Cortex of kidney (tissue), 1 donor: Measurements from ENCODE around the gene ATP2B1.
"Not testable (repeated sequence)": the region's sequence is repeated elsewhere in the genome, so short reads cannot be mapped to it uniquely, and the experiment has no call there.

ENCODE experiments used
- DNase-seq: peaks from one replicate; lab custom pipeline; 2025; lab: John Stamatoyannopoulos, UW

Gene ATP2B1

DNA sequence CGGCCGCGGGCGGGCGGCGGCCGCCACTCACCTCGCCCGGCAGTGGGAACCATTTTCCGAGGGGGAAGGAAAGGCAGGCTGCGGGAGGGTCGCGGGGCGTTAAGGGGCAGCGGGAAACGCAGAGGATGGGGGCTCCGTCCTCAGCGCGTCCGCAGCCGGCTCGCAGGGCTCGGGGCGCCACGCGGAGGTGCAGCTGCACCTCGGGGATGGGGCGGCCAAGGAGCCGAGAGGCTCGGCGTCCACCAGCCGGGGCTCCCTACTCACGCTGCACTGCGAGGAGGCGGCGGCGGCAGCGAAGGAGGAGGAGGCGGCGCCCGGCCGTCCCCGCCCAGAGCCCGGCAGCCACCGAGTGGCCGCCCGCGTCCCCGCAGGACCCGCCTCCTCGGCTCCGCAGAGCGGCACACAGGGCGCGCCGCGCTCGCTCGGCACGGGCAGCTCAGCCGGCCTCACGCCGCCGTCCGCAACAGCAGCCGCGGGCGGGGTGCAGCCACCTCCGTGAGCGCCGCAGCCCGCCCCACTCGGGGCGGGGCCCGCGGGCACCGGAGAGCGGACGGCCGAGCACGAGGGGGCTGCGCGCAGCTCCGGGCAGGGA lies at the start of gene ATP2B1:
ATP2B1 (minus strand) TSS at position 274 of the 592 bp plus-strand sequence. CDS start 52,952 bp downstream, outside the sequence.
- DNase-seq, result peak; percentile 44

DNA sequence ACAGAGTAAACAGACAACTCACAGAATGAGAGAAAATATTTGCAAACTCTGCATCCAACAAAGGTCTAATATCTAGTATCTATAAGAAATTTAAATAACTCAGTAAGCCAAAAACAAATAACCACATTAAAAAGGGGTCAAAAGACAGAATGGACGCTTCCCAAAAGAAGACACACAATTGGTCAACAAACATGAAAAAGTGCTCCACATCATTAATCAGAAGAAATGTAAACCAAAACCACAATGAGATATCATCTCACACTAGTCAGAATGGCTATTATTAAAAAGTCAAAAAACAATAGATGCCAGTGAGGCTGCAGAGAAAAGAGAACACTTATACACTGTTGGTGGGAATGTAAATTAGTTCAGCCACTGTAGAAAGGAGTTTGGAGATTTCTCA lies 49.3 kb upstream of the ATP2B1 start:
- not testable (repeated sequence) for DNase-seq

DNA sequence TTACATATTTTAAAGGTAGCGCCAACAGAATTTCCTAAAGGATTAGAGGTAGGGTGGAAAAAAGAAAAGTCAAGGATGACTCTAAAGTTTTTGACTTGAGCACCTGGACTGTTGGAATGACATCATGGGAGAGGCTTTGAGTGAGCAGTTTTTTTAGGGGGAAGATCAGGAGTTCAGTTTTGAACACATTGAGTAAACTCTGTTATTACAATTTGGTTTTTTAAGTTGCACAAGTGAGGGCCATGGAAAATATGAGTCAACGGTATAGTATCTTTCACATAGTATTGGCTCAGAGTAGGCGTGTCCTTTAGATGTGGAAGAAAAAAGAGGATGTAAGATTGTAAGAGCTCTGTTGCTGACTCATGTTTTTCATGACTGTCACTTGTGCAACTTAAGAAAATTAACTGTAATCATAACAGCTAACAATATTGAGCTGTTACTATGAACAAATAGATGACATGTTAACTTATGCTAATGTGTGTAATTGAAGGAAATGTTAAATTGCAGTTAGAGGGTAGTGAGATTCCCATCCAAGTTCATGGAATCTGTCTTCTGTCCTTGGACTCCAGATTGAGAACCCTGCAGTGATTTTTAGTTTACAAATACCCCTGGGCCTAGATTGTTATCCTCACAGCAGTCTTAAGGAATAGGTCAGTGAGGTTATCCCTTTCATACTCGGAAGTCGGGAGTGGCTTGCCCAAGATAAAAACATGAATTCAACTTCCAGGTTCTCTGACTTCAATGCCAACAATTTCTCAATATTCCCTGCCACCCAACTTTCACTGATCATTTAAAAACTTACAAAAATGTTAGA lies 48.2 kb upstream of the ATP2B1 start:
- no peak for DNase-seq

DNA sequence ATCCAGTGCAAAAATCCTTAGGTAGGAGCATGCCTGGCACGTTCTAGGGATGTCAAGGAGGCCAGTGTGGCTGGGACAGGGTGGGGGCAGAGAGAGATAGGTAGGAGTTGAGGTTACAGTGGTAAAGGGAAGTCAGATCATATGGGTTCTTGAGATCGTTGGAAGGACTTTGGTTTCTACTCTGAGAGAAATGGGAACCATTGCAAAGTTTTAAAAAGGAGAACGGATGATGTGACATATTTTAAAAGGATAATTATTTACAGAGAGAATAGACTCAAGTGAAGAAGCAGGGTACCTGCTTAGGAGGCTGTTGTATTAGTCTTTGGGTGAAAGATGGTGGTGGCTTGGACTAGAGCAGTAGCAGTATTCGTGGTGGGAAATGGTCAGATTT lies 47.6 kb upstream of the ATP2B1 start:
- no peak for DNase-seq

DNA sequence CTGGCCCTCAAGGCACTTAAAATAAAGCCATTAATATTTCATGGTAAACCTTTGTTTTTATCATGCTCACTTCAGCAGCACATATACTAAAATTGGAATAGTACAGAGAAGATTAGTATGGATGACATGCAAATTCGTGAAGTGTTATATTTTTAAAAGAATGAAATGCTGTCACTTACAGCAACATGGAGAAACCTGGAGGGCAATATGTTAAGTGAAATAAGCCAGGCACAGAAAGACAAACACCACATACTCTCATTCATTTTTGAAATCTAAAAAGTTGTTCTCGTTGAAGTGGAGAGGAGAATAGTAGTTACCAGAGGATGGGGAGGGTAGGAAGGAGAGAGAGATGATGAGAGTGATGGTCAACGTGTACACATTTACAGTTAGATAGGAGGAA lies 45.4 kb upstream of the ATP2B1 start:
- no peak for DNase-seq

DNA sequence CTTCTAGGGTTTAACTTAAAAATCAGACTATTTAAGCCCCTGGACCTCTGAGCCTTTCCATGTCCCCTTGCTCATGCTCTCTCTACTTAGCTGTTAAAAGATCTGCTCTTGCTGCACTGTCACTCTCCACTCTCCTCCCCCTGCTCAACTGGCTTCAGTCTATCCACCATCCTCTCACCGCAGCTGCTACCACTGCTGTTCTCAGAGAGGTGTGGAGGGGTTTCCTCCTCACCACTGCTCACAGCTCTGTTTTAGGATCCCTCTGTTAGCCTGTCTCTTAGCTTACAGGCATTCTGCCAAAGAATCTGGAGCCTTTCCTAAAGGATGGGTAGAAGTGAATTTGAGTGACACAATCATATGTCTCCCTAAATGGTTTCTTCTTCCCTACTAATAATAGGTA lies 43.7 kb upstream of the ATP2B1 start:
- DNase-seq, result no peak

DNA sequence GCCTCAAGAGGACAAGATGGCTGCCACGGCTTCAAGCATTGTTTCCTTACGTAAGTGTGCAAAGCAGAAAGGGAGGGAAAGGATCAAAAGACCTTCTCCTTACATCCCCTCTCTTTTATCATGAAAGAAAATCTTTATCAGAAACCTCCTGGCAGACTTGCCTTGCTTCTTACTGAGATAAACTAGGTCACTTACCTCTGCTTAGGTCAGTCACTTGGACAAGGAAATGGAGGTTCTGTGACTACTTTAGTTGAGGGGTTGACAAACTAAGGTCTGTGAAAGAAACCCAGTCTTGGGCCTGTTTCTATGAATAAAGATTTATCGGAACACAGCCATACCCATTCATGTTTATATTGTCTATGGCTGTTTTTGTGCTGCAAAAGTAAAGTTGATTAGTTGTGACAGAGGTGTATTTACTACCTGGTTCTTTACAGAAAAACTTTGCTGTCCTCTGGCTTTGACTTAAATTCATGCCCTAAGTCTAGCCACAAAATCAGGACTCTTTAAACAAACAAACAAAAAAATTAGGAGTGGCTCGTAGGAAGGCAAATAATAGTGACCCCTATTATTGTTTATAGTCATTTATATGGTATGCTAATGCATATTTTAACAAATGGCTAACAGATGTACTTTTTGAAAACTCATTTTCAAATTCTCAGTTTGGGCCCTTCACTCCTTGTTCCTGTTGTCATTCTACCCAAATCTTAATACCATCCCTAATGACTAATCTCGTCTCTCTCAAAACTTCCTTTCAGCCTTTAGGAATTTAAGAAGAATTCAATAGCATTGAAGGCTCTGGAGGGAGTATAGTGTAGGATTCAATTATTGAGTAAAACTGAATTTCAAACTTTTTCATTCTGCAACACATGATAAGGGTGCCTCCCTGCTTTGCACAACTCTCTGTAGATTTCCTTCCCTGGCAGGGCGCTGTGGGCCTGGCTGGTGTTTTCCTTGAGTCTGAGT lies 42.0 kb upstream of the ATP2B1 start:
- DNase-seq, result no peak

DNA sequence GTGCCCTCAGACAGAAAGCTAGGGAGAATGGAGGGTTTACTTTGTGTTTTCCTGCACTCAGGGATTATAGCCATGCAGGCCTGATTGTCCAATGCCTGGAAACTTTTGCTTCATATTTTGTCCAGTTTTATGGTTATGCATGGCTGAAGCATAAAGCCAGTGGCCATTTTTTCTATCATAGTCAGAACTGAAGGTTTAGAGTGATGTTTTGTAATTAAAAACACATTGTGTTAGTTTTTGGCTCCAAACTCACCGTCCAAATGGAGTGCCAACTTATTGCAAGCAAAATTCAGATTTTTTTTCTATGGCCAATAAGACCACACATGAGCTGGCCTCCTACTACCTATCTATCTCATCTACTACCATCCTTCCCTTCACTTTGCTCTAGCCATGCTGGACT lies 40.2 kb upstream of the ATP2B1 start:
- no peak for DNase-seq

DNA sequence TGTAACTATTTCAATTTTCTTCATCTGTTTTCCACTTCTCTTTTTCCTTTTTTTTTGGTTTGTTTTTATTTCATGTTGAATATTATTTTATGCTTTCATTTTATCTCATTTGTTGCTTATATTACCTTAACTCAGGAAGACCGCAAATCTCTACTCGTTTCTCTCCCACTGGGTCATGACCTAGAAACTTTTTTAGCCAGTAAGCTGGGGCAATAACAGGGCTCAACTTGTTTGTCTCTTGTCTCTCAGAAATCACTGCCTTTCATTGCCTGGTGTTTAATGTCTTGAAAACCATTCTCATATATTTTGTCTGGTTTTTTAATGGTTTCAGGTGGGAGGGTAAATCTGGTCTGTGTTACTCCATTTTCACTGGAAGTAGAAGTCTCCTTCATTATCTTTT lies 36.6 kb upstream of the ATP2B1 start:
- no peak for DNase-seq

DNA sequence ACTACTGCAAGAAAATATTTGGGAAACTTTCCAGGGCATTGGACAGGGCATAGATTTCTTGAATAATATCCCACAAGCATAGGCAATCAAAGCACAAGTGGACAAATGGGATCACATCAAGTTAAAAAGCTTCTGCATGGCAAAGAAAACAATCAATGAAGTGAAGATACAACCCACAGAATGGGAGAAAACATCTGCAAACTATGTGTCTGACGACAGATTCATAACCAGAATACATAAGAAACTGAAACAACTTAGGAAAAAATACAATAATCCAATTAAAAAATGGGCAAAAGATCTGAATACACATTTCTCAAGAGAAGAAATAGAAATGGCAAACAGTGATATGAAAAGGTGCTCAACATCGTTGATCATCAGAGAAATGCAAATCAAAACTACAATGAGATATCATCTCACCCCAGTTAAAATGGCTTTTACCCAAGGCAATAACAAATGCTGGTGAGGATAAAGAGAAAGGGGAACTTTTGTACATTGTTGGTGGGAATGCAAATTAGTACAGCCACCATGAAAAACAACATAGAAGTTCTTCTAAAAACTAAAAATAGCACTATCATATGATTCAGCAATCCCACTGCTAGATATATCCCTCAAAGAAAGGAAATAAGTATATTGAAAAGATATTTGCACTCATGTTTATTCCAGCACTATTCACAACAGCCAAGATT lies 33.8 kb upstream of the ATP2B1 start:
- DNase-seq, result no peak

DNA sequence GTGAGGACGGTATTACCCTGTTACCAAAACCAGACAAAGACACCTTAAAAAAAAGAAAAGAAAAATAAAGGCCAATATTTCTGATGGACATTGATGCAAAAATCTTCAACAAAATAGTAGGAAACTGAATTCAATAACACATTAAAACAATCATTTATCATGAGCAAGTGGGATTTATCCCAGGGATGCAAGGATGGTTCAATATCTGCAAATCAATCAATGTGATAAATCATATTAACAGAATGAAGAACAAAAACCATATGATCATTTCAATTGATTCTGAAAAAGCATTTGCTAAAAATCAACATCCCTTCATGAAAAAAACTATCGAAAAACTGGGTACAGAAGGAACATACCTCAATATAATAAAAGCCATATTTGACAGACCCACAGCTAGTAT lies 32.3 kb upstream of the ATP2B1 start:
- DNase-seq, result no peak

DNA sequence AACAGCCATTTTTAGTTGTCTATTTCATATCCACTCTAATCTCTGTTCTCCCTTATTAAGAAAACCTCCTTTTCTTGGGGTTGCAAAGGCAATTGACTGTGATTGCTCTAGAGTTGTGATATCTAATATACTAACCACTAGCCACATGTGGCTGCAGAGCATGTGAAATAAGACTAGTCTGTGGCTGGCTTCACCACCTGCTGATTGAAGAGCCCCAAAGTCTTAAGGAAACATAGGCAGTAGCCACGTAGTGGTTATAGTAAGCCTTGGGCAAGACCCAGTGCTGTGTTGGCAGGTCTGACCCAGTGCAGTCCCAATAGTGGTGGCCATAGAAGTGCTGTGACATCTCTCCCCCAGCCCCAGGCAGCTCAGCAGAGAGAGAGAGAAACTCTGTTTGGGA lies 28.4 kb upstream of the ATP2B1 start:
- DNase-seq, result no peak

DNA sequence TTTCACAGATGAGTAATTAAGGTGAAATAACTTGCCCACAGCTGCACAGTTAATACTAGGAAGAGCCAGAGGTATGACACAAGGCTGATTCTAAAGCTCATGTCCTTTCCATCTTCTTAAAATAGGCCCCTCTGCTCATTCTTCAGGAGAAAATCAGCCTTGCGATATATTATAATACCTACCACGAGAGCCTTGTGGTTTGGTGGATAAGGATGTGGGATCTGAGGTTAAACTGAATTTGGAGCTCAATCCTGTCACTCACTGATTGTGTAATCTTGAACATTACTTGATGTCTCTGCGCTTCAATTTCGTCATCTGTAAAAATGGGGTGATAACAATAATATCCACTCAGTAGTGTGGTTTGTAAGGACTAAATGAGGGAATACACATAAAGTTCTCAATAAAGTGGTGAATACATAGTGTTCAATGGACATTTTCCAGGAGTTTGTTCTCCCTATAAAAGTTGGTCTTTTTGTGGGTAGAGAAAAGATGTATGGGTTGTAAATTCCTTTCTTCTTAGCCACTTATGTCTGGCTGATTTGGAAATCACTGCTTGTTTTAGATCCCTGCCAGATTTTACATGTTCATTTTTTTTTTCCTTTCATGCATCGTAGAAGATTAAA lies 25.1 kb upstream of the ATP2B1 start:
- DNase-seq, result no peak

DNA sequence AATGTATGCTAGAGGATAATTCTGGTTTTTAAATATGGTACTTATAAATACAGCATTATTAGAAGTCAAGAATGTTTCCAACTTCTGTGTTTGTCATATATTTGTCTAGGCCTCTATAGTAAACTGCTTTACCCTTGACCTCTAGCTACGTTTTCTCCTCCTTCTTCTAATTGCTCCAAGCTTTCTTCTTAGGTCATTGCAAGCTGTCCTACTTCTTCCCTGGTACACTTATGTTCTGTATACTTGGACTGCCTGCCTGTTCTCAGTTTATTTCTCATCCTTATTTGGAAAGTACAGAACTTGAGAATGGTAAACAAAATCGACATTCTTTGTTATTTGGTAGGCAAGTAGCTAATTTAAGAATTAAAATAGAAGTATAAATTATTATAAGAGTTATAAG lies 23.9 kb upstream of the ATP2B1 start:
- no peak for DNase-seq

DNA sequence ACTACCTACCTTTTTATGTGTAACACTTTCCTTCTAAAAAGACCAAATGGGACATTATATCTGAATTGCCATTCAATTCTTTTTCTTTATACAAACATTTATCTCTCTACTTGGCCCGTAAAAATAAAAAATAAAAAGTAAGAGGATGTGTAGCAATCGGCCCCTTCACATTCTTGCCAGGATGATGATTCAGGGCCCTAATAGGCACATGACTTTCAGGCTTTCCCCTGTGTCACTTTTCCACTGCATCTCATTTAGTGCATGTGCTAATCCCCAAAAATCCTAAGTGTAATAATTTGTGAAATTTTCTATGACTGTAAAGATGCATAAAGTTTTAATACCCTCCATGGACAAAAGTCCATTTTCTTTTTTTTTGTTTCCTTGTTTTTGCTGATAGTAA lies 23.0 kb upstream of the ATP2B1 start:
- DNase-seq, result no peak

DNA sequence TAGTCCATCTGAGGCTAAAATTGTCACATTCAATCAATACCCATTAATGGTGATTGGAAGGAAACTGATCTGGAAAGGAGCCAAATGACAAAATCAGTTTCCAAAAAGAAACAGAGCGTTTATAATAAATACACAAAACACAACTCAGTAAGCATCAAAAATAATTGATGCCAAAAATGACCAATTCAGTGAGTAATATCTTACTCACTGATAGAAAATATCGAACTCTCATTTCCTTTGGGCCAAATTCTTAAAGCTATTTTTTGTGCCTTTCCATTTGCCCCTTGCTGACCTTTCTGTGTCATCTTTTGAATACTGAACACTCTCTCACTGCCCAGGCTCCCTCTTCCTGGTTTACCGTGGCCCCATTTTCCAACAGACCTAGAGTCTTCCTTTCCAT lies 22.5 kb upstream of the ATP2B1 start:
- DNase-seq, result no peak

DNA sequence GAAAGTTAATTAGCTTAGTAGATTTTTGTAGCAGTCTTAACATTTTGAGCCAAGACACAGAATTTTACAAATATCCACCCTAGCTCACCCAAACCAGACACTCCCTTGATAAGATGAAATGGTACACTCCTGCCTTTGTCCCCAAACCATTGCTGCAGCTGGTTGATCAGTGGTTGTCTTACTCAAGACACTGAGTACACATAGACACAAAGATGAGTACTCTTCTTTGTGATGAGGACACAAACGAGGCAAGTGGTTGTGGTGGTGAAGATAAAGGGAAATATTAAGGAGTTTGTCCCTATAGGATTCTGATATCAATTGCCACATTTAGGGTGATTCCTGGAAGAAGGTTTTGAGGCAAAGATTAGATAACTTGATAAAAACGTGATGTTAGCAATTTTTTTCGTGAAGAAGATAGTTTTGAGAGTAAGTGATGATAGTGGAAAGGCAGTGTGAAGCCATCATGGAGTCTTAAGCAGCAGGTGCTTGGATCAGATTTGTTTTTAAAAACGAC lies 21.4 kb upstream of the ATP2B1 start:
- no peak for DNase-seq

DNA sequence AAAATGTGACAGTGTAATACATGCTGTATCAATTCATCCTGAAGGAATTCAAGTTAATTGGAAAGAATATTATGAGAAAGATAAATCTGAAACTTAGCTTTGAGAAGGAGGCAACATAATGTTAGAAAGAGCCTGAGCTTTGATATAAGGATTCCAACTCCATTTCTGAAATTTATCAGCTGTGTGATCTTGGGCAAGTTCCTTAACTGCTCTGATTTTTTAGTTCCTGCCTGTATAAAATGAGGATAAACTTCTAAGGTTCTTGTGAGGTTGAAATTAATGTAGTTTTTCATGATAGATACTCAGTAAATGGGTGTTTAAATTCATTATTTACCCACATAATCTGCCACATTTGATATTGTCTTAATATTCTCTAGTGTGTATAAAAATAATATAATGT lies 14.6 kb upstream of the ATP2B1 start:
- no peak for DNase-seq

DNA sequence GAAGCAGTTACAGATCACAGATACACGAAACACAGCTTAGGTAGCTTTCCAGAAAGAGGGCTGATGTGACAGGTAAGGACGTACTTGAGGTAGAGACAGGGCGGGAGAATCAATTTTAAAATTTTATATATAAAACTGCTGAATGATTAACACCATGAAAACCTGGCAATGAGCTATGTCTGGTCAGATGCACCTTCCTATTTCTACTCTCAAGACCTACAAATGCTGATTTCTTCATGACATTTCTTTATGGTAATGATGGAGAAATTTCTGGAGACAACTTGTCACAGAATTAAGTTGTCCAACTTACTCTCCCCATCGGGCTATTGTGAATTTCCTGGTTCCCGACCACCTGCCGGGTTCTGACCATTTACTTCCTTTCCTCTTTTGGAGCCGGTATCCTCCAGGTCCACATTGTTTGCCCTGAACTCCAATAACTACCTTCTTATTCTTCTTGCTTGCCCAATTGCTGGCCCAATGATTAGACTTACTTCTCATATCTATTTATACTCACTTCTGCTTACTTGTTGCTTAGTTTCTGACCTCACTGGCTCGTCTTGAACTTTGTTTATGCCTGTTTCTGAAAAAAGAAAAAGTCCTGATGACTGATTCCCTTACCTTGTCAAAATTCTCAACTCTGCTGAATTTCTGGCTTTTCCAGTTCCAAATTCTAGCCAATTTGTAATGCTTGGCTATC lies 12.8 kb upstream of the ATP2B1 start:
- DNase-seq, result no peak

DNA sequence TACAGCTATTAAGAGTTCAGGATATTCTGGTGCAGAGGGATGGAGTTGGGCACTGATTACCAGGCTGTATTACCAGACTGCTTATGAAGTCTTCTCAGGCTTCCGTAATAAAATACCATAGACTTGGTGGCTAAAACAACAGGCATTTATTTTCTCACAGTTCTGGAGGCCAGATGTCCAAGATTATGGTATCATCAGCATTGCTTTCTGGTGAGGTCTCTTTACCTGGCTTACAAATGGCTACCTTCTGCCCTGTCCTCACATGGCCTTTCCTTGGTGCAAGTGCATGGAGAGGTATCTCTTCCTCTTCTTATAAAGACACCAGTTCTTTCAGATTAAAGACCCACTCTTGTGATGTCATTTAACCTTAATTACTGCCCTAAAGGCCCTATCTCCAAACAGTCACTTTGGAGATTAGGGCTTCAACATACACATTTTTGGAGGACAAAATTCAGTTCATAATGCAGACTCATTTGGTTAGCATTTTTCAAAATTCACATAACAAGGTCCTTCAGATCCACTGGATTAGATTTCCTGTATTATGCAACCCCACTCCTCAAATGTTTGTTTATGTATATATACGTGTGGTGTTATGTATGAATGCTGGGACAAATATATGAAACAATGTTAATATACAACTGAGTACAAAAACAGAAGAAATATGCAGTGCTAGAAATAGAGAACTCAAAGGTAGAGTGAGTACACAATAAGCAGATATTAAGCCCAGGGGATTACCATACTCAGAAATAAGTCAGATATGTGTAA lies 9.3 kb upstream of the ATP2B1 start:
- DNase-seq, result no peak
